HL-60/S4 (cell line): Measurements from ENCODE around the gene IL23R.

Source experiments
- in situ Hi-C: fragments of 300-500 bp; cut with MboI; formaldehyde crosslinking; loops from 2 replicates; pipeline ENCODE4 v1.14.3; 2022; ENCODE audit warnings: low sequenced_read_pairs

The IL23R gene

GRCh38 chr1:67166196-67166595 is at the start of gene IL23R:
Gene IL23R (plus strand): TSS chr1:67166454. CDS start chr1:67168121, 1,667 bp downstream.
- in situ Hi-C loops, result no loop called here

GRCh38 chr1:67118191-67118590 is 48.1 kb upstream of the IL23R start:
- in situ Hi-C loops, result no loop called here

DNA sequence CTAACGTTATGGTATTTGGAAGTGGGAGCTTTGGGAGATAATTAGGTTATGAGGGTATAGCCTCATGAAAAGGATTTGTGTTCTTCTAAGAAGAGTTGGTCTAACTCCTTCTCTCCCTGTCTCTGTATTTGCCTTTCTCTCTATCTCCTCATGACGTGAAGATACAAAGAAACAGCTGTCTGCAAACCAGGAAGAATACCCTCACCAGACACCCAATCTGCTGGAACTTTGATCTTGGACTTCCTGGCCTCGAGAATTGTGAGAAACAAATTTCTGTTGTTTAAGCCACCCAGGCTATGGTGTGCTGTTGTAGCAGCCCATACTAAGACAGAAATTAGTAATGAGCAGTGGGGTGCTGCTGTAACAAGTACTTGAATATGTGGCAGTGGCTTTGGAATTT is 47.6 kb upstream of the IL23R start:
- in situ Hi-C loops, result no loop called here

GRCh38 chr1:67120855-67121619 is 45.2 kb upstream of the IL23R start:
- in situ Hi-C loops, result no loop called here

DNA sequence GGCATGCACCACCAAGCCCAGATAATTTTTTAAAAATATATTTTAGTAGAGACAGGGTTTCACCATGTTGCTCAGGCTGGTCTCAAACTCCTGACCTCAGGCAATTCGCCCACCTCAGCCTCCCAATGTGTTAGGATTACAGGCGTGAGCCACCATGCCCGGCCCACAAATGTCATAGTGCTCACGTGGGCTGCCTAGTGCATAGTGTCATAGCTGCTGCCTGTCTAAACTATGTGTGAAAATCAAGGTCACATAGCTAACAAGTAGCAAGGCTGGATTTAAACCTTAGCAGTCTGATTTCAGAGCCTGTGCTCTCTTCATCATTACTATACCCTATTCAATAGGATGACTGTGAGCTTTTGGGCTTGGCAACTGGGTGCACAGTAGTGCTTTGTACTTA is 41.8 kb upstream of the IL23R start:
- in situ Hi-C loops, result no loop called here

DNA sequence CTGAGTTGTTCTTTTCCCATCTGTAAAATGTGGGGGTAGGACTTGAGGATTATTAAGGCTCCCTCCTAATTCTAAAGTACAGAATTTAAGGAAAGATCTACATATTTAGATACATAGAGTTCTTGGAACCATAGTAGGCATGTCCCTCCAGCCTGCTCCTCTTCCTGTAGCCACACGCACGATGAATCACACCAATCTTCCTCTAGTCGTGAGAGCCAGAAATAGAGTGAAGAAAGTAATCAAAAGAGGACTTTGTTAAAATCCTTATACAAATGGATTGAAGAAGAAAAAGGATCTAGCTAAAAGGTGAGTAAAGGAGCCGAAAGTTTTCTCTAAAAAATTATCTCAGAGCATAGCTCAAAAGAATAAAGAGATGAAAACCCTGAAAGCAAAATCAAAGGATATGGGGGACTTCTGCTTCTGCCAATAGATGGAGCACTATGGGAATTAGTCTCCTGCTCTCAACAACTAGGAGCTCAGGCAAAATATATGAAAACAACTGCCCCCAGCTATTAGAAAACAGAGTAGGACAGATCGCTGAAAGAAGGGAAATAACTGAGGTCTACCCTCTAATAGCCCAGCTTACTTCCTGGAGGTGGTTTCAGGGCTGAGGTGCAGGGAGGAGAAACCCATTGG is 40.0 kb upstream of the IL23R start:
- in situ Hi-C loops, result no loop called here

DNA sequence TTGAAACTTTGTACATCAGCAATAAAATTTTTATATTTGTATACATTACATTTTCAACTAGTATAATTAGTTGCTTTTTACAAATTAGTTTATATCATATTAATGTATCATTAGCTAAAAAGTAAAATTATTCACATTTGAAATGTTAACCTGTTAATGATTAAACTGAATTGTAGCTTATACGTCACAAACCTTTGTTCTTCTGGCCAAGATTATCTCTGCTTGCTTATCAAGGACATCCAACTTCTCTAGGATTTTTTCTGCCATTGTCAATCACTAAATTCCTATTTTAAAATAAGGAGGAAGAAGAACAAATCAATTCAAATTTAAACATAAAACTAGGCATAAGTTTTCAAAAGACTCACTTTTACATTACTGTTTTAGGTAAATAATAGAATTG is 39.3 kb upstream of the IL23R start:
- in situ Hi-C loops, result no loop called here

- in situ Hi-C loops, result no loop called here
Measured at GRCh38 chr1:67130673-67131072, 35.6 kb upstream of the IL23R start.

GRCh38 chr1:67133177-67133576 is 33.1 kb upstream of the IL23R start:
- in situ Hi-C loops, result no loop called here

GRCh38 chr1:67134695-67135094 is 31.6 kb upstream of the IL23R start, which contains the start of gene C1orf141:
Gene C1orf141 (minus strand): TSS chr1:67134970. CDS start chr1:67127240, 7,730 bp downstream.
- in situ Hi-C loops, result no loop called here

DNA sequence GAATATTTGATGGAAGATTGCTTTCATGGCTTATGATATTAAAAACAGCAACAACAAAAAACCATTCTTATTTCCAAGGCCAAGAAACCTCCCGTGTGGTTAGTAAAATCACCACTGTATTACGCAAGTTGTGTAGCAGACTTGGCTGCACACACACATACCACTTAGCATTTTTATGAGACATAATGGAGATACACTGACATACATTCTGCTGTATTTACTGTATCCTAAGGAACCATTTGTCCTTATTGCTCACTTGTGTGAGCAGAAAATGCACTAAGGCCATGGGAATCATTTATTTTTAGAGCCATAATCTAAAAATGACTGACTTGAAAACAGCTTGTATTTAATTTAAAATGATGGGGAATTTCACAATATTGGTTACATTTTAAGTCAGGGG is 30.9 kb upstream of the IL23R start:
- in situ Hi-C loops, result no loop called here

DNA sequence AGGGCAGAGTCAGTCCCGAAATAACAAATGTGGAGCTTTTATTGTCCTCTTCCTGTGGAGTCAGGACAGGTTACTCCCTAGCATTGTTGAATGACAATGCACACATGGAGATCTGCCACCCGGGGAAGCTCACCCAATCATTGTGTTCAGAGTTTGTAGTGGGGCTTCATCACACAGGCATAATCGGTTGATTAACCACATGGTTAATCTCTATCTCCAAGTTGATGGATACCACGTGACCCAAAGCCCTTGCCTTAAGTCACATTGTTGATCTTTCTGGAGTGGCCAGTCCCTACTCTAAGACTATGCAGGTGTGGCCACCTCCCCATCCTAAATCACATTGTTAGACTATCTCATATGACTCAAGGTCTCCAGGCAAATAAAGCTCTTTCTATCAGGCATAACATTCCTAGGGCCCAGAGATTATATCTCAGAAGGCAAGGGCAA is 28.9 kb upstream of the IL23R start:
- in situ Hi-C loops, result no loop called here

- in situ Hi-C loops, result no loop called here
Measured at GRCh38 chr1:67138813-67139499, 27.3 kb upstream of the IL23R start.

GRCh38 chr1:67140460-67140859 is 25.8 kb upstream of the IL23R start:
- in situ Hi-C loops, result loop anchor here (10.0 kb wide), 2 partner anchors 146 to 376 kb away; no protein-coding TSS in a partner anchor

- in situ Hi-C loops, result loop anchor here (10.0 kb wide), 2 partner anchors 147 to 377 kb away; no protein-coding TSS in a partner anchor
Measured at GRCh38 chr1:67141832-67142231, 24.4 kb upstream of the IL23R start.

DNA sequence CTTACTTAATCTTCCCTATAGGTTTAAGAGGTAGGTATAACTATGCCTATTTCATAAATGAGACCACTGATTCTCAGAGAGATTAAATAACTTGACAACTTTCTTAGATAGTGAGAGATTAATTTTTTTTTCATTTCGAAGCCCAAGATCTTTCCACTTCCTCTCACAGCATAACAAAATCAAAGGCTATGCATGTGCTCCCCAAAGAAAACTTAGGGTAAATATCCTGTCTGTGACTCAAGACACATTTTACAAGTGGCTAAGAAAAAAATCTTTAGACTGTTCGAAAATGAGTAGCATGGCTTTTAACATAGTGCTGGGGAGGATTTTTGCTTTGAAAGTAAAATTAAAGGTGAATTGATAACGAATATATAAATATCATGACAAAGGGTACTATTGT is 23.3 kb upstream of the IL23R start:
- in situ Hi-C loops, result loop anchor here (10.0 kb wide), 2 partner anchors 148 to 378 kb away; no protein-coding TSS in a partner anchor

- in situ Hi-C loops, result loop anchor here (10.0 kb wide), 2 partner anchors 149 to 379 kb away; no protein-coding TSS in a partner anchor
Measured at GRCh38 chr1:67143966-67144365, 22.3 kb upstream of the IL23R start.

- in situ Hi-C loops, result loop anchor here (10.0 kb wide), 2 partner anchors 150 to 380 kb away; no protein-coding TSS in a partner anchor
Measured at GRCh38 chr1:67144696-67145095, 21.6 kb upstream of the IL23R start.

- in situ Hi-C loops, result loop anchor here (10.0 kb wide), 2 partner anchors 151 to 381 kb away; no protein-coding TSS in a partner anchor
Measured at GRCh38 chr1:67146101-67146500, 20.2 kb upstream of the IL23R start.

DNA sequence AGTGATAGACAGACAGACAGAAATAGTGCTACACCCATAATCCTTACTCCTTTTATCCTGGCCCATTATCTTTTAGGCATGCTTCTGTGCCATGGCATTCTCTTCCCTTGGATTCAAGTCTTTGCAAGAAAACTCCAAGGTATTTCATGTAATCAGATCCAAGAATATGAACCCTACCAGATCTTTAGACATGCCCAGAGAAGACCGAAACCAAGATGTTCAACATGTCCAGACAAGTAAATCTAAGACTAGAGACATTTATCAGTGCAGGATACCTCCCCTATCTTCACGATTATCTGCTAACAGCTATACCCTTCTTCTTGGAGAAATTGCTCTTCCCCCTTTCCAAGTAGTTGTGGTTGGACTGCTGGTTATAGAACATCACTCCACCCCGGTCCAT is 19.7 kb upstream of the IL23R start:
- in situ Hi-C loops, result loop anchor here (10.0 kb wide), 2 partner anchors 152 to 382 kb away; no protein-coding TSS in a partner anchor

DNA sequence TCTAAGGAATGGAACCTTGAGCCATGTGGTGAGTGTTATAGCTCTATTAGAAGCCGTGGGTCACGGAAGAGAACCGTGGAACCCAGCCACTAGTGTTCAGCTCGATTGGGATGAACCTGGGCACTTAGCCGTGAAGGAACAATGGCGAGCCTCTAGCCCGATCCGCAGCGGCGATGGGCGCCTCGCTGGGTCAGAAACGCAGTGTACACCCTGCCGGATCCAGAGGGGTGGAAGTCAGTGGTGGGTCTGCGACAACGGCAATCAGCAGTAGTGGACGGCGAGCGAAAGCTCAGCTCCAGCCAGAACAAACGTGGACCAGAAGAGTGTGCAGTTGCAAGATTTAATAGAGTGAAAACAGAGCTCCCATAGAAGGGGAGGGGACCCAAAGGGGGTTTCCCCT is 18.3 kb upstream of the IL23R start:
- in situ Hi-C loops, result loop anchor here (10.0 kb wide), 2 partner anchors 153 to 383 kb away; no protein-coding TSS in a partner anchor
